CD14-positive monocyte (primary cell): ENCODE data around the gene UQCC5. TPM values are rescaled to one million over a fixed set of nuclear protein-coding genes. Genes with fewer than 3 reads are reported as not detected.

ENCODE experiments used
- DNase-seq, 3 donors: peaks; one replicate each; pipeline ENCODE4 v3.0.0-alpha.2; 2011 to 2022
- H2AFZ ChIP-seq: 2 replicates; pipeline ENCODE4 v1.6.0; 2012; ENCODE audit warnings: mild to moderate bottlenecking, low read depth, low read length, inconsistent platforms; ENCODE audit not compliant: insufficient read depth, poor library complexity, severe bottlenecking
- H3K27ac ChIP-seq, 2 donors: 1 replicate in 1 of 2; 2 replicates in 1 of 2; pipeline ENCODE4 v1.5.1; 2012 to 2013; ENCODE audit warnings: low read length in 2 of 2, control low read depth in 1 of 2, inconsistent platforms in 1 of 2, low read depth in 1 of 2, mild to moderate bottlenecking in 1 of 2
- H3K27me3 ChIP-seq, 2 donors: one replicate each; pipeline versions ENCODE4 v1.6.0 to v1.6.1; 2011 to 2013; ENCODE audit warnings: low read length in 2 of 2; ENCODE audit not compliant: control insufficient read depth in 2 of 2, insufficient read depth in 2 of 2
- H3K36me3 ChIP-seq, 2 donors: replicated peaks in 1 of 2; 1 replicate in 1 of 2; 2 replicates in 1 of 2; pipeline versions ENCODE4 v1.5.1 to v1.6.1; 2012 to 2013; ENCODE audit warnings: low read length in 2 of 2, control low read depth in 1 of 2, inconsistent platforms in 1 of 2, mild to moderate bottlenecking in 1 of 2; ENCODE audit not compliant: insufficient read depth in 2 of 2, control insufficient read depth in 1 of 2
- H3K4me1 ChIP-seq, 2 donors: 1 replicate in 1 of 2; 2 replicates in 1 of 2; pipeline versions ENCODE4 v1.5.1 to v1.6.1; 2012 to 2013; ENCODE audit warnings: low read length in 2 of 2, control low read depth in 1 of 2, inconsistent platforms in 1 of 2, mild to moderate bottlenecking in 1 of 2, moderate library complexity in 1 of 2; ENCODE audit not compliant: insufficient read depth in 2 of 2, control insufficient read depth in 1 of 2
- H3K4me2 ChIP-seq: replicated peaks from 2 replicates; pipeline ENCODE3; 2012; ENCODE audit warnings: low read length, moderate library complexity, mild to moderate bottlenecking; ENCODE audit not compliant: poor library complexity, severe bottlenecking; ENCODE audit errors: extremely low read depth
- H3K4me3 ChIP-seq, 3 experiments: fragments of 200-600 bp in 1 of 3; sonication (generic) in 1 of 3; replicated peaks in 1 of 3; 1 replicate in 2 of 3; 2 replicates in 1 of 3; pipeline ENCODE4 v1.5.1; 2011 to 2013; ENCODE audit warnings: low read length in 3 of 3, mild to moderate bottlenecking in 3 of 3, control low read depth in 2 of 3, low read depth in 2 of 3, inconsistent platforms in 1 of 3, moderate library complexity in 1 of 3
- H3K79me2 ChIP-seq: 2 replicates; pipeline ENCODE4 v1.6.0; 2012; ENCODE audit warnings: mild to moderate bottlenecking, control low read depth, inconsistent platforms, low read length, moderate library complexity; ENCODE audit not compliant: insufficient read depth
- H3K9ac ChIP-seq: 2 replicates; pipeline ENCODE4 v1.6.0; 2017; ENCODE audit warnings: low read length, mild to moderate bottlenecking; ENCODE audit not compliant: insufficient read depth, poor library complexity, severe bottlenecking
- H3K9me3 ChIP-seq, 2 donors: replicated peaks in 1 of 2; 1 replicate in 1 of 2; 2 replicates in 1 of 2; pipeline versions ENCODE4 v1.5.1 to v1.6.1; 2012 to 2013; ENCODE audit warnings: low read length in 2 of 2, control low read depth in 1 of 2; ENCODE audit not compliant: control insufficient read depth in 1 of 2, insufficient read depth in 1 of 2
- H4K20me1 ChIP-seq: 2 replicates; pipeline ENCODE4 v1.6.0; 2012; ENCODE audit warnings: mild to moderate bottlenecking, low read length, control low read depth, moderate library complexity; ENCODE audit not compliant: insufficient read depth
- H3K27ac Mint-ChIP-seq, 7 donors: one replicate each; pipeline ENCODE4 v1.8.0; 2020; ENCODE audit warnings: mild to moderate bottlenecking in 7 of 7, mixed read lengths in 7 of 7, moderate library complexity in 6 of 7, inconsistent platforms in 2 of 7
- H3K27me3 Mint-ChIP-seq, 3 donors: one replicate each; pipeline ENCODE4 v1.8.0; 2021 to 2022; ENCODE audit warnings: low read depth in 3 of 3, mild to moderate bottlenecking in 3 of 3, mixed read lengths in 3 of 3, moderate library complexity in 3 of 3, inconsistent platforms in 1 of 3
- H3K36me3 Mint-ChIP-seq, 2 donors: one replicate each; pipeline ENCODE4 v1.8.0; 2020; ENCODE audit warnings: mixed read lengths in 2 of 2, inconsistent platforms in 1 of 2, mild to moderate bottlenecking in 1 of 2
- H3K4me1 Mint-ChIP-seq: one replicate; pipeline ENCODE4 v1.8.0; 2020; ENCODE audit warnings: mild to moderate bottlenecking, mixed read lengths
- H3K4me3 Mint-ChIP-seq, 2 donors: one replicate each; pipeline ENCODE4 v1.8.0; 2020; ENCODE audit warnings: mild to moderate bottlenecking in 2 of 2, mixed read lengths in 2 of 2, moderate library complexity in 1 of 2
- H3K9me3 Mint-ChIP-seq, 7 donors: one replicate each; pipeline ENCODE4 v1.8.0; 2020 to 2022; ENCODE audit warnings: mixed read lengths in 7 of 7, mild to moderate bottlenecking in 6 of 7, moderate library complexity in 6 of 7, inconsistent platforms in 2 of 7
- WGBS: methylation state at CpG from one replicate; pipeline ENCODE4 v1.1.5; 2013; ENCODE audit warnings: missing lambda C conversion rate; ENCODE audit not compliant: insufficient coverage; 5-methylcytosine and 5-hydroxymethylcytosine counted together
- intact Hi-C, 2 donors: fragments of 100-400 bp; cut with micrococcal nuclease; formaldehyde crosslinking; loops; one replicate each; pipeline versions ENCODE4 v1.15.0 to v1.15.1; 2023
- polyA plus RNA-seq, 3 donors: library from polyadenylated mRNA; depleted of rRNA in 1 of 3; unstranded in 2 of 3; stranded (reverse) in 1 of 3; fragments of 300-500 nt in 2 of 3; fragments of >200 nt in 1 of 3; fragmentation: Illumina TruSeq in 2 of 3; gene quantifications; 1 replicate in 2 of 3; 2 replicates in 1 of 3; pipeline ENCODE4 v1.2.3, GENCODE V29; 2012 to 2021
- TF ChIP-seq, protein P1 (sequence below): fragments of 200-600 bp; IDR thresholded peaks from one replicate; pipeline ENCODE4 v1.8.0; 2022; ENCODE audit warnings: antibody characterized with exemption, mild to moderate bottlenecking

Gene UQCC5
- polyA plus RNA-seq, 3 donors, result 1.4 to 52.1 (median 43.3) TPM

DNA sequence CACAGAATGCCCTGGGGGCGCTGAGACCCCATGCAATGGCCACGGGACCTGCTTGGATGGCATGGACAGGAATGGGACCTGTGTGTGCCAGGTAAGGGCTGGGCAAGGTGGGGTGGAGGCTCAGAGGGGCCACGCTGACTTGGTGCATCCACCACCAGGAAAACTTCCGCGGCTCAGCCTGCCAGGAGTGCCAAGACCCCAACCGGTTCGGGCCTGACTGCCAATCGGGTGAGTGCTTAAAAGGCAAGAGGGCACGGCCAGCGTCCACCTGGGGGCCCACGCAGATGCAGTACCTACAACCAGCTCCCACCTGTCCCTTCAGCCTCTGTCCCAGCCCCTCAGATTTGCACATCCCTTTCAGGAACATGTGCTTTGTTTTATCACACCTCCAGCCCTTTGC is 34.4 kb upstream of the UQCC5 start:
- WGBS, result 98% methylated on average over 9 of the region's 11 CpGs
- H3K36me3 Mint-ChIP-seq, result peaks cover 43 to 70% of the 10 kb centered on the region in 2 donors

DNA sequence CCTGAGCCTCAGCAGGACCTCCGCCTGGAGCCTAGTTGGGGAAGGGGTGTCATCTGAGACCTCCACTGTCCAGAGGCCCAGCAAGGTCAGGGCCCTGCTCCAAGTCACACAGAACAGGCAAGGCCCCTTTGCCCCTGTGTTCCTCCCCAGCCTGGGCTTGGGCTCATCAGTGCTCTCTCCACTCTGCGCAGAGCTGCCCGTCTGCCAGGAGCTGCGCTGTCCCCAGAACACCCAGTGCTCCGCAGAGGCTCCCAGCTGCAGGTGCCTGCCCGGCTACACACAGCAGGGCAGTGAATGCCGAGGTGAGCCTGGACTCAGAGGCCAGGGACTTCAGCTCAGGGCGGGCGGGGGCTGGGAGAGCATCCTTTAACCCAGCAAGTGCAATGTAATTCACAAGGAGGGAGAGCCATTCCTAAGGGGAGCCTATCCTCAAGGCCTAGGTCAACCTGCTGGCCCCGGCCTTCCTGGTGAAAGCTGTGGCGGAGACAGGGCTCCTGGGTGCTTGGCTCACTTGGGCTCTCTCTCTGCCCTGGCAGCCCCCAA is 33.5 kb upstream of the UQCC5 start:
- H3K4me1 ChIP-seq, result peaks cover 34% of the 10 kb centered on the region in 2 donors
- peaks cover 52 to 77% of the 10 kb centered on the region in 2 donors for H3K36me3 Mint-ChIP-seq
- 96% methylated on average over 11 of the region's 11 CpGs for WGBS
- DNase-seq, result no peak
- TF ChIP-seq, protein P1, sequence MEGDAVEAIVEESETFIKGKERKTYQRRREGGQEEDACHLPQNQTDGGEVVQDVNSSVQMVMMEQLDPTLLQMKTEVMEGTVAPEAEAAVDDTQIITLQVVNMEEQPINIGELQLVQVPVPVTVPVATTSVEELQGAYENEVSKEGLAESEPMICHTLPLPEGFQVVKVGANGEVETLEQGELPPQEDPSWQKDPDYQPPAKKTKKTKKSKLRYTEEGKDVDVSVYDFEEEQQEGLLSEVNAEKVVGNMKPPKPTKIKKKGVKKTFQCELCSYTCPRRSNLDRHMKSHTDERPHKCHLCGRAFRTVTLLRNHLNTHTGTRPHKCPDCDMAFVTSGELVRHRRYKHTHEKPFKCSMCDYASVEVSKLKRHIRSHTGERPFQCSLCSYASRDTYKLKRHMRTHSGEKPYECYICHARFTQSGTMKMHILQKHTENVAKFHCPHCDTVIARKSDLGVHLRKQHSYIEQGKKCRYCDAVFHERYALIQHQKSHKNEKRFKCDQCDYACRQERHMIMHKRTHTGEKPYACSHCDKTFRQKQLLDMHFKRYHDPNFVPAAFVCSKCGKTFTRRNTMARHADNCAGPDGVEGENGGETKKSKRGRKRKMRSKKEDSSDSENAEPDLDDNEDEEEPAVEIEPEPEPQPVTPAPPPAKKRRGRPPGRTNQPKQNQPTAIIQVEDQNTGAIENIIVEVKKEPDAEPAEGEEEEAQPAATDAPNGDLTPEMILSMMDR, result no peak
- peaks cover 19% of the 10 kb centered on the region for H3K79me2 ChIP-seq
- H3K4me1 Mint-ChIP-seq, result peaks cover 31% of the 10 kb centered on the region
- H3K27me3 ChIP-seq, result no peaks in the 10 kb centered on the region
- no peak overlapping the region for H2AFZ ChIP-seq
- no peaks in the 10 kb centered on the region for H3K9me3 ChIP-seq
- H3K4me3 ChIP-seq, result no peak overlapping the region
- intact Hi-C loops, result no loop called here
- H3K4me3 Mint-ChIP-seq, result no peak overlapping the region
- peaks cover 3% of the 10 kb centered on the region for H4K20me1 ChIP-seq
- no peak overlapping the region for H3K4me2 ChIP-seq
- no peak overlapping the region for H3K27ac ChIP-seq
- no peak overlapping the region for H3K9ac ChIP-seq
- H3K27me3 Mint-ChIP-seq, result peaks cover 0 to 3% (median 0%) of the 10 kb centered on the region in 3 donors
- no peaks in the 10 kb centered on the region for H3K9me3 Mint-ChIP-seq
- H3K36me3 ChIP-seq, result peaks cover 66 to 68% of the 10 kb centered on the region in 2 donors
- H3K27ac Mint-ChIP-seq, result no peak overlapping the region

More for the DNA sequence above, 34.4 kb upstream of the UQCC5 start:
- H3K4me3 Mint-ChIP-seq, result no peak overlapping the region
- H3K27ac Mint-ChIP-seq, result peak overlapping the region in 1 of 7 donors; percentile 66
- no peak overlapping the region for H2AFZ ChIP-seq
- H3K4me1 ChIP-seq, result peaks cover 43% of the 10 kb centered on the region in 2 donors
- no peak overlapping the region for H3K9ac ChIP-seq
- H3K4me1 Mint-ChIP-seq, result peaks cover 39% of the 10 kb centered on the region
- no peak for DNase-seq
- no peak overlapping the region for H3K4me2 ChIP-seq
- intact Hi-C loops, result no loop called here
- H3K9me3 ChIP-seq, result no peaks in the 10 kb centered on the region
- H3K27me3 ChIP-seq, result no peaks in the 10 kb centered on the region
- H3K27me3 Mint-ChIP-seq, result peaks cover 0 to 3% (median 0%) of the 10 kb centered on the region in 3 donors
- peaks cover 3% of the 10 kb centered on the region for H4K20me1 ChIP-seq
- TF ChIP-seq, protein P1, result no peak
- no peak overlapping the region for H3K27ac ChIP-seq
- no peaks in the 10 kb centered on the region for H3K9me3 Mint-ChIP-seq
- H3K79me2 ChIP-seq, result peaks cover 24% of the 10 kb centered on the region
- no peak overlapping the region for H3K4me3 ChIP-seq
- peaks cover 57 to 61% of the 10 kb centered on the region in 2 donors for H3K36me3 ChIP-seq
